Measurements from ENCODE around the gene CABYR.

CABYR gene

DNA sequence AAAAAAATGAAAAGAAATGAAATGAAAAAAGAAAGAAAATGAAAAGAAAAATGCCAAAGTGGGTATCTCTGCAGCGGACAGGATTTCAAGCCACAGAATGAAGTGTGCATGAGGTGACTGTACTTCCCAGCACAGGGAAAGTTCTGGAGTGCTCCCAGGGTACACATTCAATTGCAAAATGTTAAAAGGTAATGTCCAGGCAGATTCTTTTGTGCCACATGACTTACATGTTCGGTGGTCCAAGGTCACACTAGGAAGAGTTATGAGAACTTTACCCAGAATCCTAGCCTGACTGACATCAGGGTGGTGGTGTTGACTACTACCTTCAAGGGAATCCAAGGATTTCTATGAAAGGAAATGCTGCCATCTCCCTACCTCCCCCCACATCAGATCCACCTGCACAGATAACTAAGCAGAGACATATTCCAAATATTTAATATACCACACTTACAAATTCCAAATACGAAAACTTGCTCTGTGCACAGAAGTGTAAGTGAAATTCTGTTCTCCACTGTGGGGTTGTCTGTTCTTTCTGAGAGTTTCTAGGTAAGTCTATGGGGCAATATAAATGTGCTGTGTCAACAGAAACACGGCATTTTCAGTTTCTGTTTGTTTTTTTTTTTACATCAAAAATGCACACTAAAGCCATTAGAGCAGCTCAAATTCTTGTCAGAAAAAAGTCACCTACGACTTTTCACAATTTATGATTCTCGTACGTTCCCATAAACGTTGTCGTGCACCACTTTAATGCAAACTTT, 56.6 kb downstream of the CABYR start:
- no peak for DNase-seq

DNA sequence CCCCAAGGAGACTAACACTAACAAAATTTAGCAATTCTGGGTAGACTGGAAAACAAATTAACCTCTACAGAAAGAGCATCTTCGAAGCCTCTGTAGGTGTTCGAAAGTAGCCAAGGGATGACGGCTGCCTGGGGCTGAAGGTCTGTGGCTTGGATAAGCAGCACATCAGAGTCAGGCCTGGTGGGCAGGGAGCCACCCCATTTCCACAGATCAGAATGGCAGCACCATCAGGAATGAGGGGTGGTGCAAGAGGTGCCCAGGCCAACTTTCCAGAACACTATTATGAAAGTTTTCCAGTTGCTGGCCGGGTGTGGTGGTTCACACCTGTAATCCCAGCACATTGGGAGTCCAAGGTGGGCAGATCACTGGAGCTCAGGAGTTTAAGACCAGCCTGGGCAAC, 57.9 kb downstream of the CABYR start:
- DNase-seq: no peak

DNA sequence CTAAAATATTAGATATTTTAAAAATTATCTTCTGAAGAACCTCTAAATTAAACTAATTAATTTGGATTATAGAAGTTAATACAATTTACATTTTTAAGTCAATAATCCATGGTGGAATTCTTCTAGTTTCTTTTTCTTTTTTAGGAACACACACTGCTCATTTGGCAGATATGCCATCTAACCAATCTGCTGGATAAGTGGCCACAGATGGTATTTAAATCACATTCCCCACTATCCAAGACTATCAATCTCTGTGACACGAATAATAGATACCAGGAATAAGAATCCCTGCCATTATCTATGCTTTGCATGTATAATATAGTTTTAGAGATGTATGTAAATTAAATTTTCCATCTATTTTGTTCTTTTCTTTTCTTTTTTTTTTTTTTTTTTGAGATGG, 58.5 kb downstream of the CABYR start:
- DNase-seq: no peak

DNA sequence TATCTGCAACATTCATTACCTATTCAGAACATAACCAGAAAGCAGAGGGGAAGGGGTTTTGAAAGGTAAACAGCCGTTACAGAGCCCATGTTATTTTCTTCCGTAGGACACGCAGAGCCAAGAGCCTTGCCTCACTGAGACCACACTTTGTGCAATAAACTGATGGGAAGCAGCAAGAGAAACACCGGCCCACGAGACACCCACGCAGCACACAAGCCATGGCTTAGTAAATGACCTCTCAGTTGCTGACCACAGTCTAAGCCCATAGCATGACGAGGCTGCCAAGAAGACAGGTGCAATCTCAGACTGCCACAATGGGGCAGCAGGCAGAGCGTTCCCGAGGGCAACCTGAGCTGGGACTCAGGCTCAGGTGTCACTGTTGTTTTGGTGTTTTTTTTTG, 59.6 kb downstream of the CABYR start:
- no peak for DNase-seq

DNA sequence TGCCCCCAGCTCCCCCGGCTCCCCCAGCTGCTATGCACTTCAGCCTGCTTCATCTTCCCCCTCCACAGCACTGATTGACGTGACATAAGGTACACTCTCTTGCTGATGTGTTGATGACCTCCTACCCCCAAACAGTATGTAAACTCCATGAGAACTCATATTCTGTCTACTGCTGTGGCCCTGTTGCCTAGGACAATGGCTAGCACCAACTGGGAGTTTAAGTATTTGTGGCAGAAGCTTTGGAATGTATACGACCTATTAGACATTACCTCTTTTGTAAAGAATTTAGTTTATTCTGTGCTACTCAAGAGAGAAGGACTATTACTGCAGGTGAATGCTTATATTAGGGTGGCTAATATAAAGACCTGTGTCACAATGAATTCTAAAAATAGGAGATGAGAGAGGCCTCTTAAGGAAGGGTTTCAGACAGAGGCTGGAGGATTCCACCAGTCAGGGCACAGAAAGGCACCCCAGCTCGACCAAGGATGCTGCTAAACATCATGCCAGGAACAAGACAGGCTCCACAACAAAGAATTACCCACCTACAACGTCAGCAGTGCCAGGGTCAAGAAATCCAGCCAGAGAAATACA, 60.6 kb downstream of the CABYR start:
- DNase-seq: no peak

DNA sequence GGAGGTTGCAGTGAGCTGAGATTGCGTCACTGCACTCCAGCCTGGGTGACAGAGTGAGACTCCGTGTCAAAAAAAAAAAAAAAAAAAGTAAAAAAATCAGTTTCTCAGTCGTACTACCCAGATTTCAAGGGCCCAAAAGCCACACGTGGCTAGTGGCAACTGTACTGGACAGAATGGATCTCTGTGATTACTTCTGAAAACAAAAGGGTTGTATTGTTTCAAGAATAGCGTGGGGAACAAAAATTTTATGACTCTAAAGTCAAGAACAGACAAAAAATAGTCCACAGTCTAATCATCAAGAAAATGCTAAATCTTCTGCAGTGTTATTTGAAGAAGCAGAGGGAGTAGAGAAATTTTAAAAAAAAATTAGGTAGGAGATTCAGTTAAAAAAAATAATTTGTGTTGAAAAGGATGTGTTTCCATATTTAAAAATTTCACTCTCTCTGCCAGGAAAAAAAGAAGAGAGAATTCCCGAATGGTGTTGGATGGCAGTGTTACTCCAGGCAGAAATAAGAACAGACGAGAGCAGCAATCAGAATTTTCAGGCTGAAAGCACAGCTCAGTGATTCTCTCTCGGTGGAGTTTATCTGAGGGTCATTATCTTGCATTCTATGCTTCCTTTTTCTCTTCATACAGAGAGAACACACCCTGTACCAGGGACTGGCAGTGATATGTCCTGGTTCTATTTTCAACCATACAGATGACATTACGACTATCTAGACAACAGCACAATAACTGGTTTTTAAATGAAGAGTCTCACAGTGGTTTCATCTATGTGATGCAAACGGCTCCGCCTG, 61.8 kb downstream of the CABYR start:
- DNase-seq: no peak

DNA sequence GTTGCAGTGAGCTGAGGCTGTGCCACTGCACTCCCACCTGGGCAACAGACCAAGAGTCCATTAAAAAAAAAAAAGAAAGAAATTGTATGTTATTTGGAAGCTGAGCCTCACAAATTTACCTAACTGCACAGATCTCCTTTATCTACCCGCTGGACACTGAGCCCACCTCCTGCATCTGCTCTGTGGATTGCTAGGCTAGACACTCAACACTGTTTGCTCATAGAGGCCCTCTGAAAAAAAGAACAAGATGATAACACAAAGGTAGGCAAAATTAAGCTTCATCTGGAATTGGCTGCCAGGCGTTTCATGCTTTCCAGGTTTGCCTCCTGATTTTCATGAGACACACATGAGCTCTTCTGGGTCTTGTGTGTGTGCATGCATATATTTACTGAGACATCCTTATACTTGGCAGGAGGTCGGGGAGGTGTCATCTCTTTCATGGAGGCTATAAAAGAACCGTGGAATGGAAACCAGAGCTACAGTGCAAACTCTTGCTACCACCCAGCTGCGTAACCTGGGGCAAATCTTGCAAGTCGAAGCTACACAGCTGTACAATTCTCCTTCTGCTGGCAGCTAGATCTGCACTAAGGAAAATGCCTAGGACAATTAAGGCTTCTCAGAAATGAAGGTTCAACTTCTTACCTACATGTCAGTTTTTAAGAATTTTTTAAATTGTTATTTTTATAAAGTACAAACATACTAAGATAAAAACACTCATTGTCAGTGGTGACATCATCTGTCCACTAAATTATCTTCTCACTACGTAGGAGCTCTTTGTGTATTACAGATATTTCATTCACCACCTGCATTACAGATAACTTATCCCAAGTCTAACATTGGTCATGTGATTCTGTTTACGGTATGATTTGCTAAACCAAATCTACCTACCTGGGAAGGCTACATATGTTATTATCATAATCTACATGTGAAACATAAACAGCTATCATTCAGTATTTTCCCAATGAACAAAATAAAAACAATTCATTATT, 63.1 kb downstream of the CABYR start:
- no peak for DNase-seq

DNA sequence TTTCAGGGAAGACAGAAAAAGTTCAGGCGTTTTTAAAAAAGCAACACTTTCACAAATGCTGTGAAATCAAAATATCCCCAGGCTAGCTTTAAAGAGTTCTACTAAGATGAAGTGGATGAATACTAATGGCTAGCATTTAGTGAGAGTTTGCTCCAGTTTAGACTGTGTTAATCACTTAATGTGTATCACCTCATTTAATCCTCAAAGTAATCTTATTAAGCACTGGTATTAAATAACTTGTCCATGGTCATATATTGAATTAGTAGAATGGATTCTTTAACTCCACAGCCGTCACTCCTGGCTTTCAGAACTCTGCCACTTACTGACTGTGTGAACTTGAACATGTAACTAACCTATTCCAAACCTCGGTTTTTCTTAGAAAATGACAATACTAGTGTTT, 66.0 kb downstream of the CABYR start:
- no peak for DNase-seq

DNA sequence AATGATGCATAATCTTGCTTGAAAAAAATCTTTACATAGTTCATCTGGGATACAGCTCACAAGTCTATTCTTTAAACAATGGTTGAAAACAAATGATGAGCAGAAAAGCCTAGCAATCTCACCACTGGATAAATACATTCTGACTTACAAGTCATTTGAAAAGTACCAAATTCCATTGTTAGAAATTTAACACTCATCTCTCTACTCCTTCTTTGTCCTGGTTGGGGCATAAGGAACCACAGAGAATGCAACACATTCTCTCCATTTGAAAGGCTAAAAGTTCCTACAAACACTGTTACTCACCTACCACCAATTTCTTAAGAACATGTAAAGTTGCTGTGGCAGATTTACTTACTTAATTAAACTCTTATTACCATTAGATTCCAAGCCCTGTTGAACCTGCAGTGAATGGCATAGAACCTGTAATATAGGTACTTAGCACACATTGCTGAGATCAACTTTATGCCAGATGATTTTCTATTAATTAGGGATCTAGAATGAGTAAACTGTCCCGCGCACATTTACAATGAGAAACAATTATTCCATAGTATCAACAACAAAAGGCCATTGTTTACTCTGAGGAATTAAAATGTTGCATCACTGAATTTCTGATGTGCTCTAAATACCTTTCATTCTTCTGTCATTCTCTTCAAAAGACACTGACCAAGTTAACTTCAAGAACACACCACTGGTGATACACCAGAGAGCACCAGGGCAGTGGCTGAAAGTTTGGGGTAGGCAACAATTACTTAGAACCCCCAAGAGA, 69.6 kb downstream of the CABYR start:
- DNase-seq: no peak

DNA sequence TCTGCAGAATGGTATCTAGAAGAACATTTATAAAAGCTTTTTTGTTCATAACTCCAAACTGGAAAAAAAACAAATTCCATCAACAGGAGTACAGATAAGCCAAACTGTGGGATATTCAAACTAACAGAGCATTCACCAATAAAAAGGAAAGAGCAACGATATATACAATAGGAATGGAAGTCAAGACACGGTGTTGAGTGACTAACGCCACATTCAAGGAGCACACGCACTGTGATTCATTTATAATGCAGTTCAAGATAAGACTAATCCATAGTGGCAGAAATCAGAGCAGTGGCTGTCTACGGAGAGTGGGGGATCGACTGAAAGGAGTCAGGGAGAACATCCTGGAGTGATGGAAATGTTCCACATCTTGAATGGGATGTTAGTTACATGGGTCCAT, 70.7 kb downstream of the CABYR start:
- no peak for DNase-seq
